ENCODE data around the gene MACROD1. TPM values are rescaled to one million over a fixed set of nuclear protein-coding genes. Genes with fewer than 3 reads are reported as not detected.
A peak's percentile ranks its signal among the peaks of the same experiment; 100 is the strongest.

MACROD1 gene
- total and polyA plus RNA-seq, 10 of the 15 experiments (the other 5 are each of a cell fraction or from before 2014, with no cell fraction given) = 1.2 to 22.7 (median 11.3) TPM; not detected in 1

GRCh38 chr11:63985812-63986155 is 180.1 kb downstream of the MACROD1 start:
- DNase-seq (ENCODE audit: low read depth, low spot score) = peak; percentile 15
- intact Hi-C loops (cut with micrococcal nuclease; ENCODE audit: unreplicated experiment) (no loop called here), in situ Hi-C loops (cut with MboI) (no loop called here)
- TSS peak; percentile 94 for BruUV-seq (replicated peaks)
- peaks cover 40% of the 10 kb centered on the region for H3K79me2 ChIP-seq (ENCODE audit: control insufficient read depth, insufficient read depth, low read length)
- RAD21 ChIA-PET (ENCODE audit: unreplicated experiment) = interaction anchor here (0.5 to 1.3 kb wide), 3 partner anchors 11 to 198 kb away, joined by 3 read pairs; partner anchors contain the start of gene COX8A
- H3K9ac ChIP-seq (ENCODE audit: control insufficient read depth, insufficient read depth, low read length) = peak overlapping the region; percentile 80
- CTCF ChIA-PET = interaction anchor here (0.7 kb wide), 1 partner anchor 675 kb away, joined by 3 read pairs; no protein-coding TSS in a partner anchor
- peak overlapping the region; percentile 68 for H3K27ac ChIP-seq (ENCODE audit: control insufficient read depth, insufficient read depth)
- POLR2A ChIA-PET = interaction anchor here (0.6 to 1.3 kb wide), 2 partner anchors 11 to 339 kb away, joined by 3 to 11 read pairs; partner anchors contain the start of gene COX8A
- H3K27me3 ChIP-seq (replicated peaks in 1 of 2; ENCODE audit: control insufficient read depth in 2 of 2, insufficient read depth in 2 of 2, low read length in 1 of 2) = no peaks in the 10 kb centered on the region
- peak overlapping the region; percentile 92 for H2AFZ ChIP-seq (ENCODE audit: control insufficient read depth, low read depth, low read length)
- H3K4me1 ChIP-seq (ENCODE audit: control insufficient read depth, insufficient read depth, low read length) = peaks cover 22% of the 10 kb centered on the region
- peaks cover 2 to 11% of the 10 kb centered on the region in 2 experiments; a peak in 3 of 4 replicates for H3K36me3 ChIP-seq (ENCODE audit: control insufficient read depth in 2 of 2, insufficient read depth in 2 of 2, low read length in 1 of 2)
- peak; percentile 84 for ATAC-seq
- WGBS (ENCODE audit: insufficient coverage, insufficient replicate concordance, low lambda C conversion rate, missing lambda C conversion rate) = under 1% methylated on average over 18 of the region's 18 CpGs
- no peak for FAIRE-seq
- SMC1A ChIA-PET (ENCODE audit: uncharacterized antibody, unreplicated experiment) = interaction anchor here (0.7 kb wide), 1 partner anchor 146 kb away, joined by 3 read pairs; no protein-coding TSS in a partner anchor
- no peaks in the 10 kb centered on the region for H3K9me3 ChIP-seq (replicated peaks; ENCODE audit: control insufficient read depth, insufficient read depth, low read length)
- H3K4me2 ChIP-seq (ENCODE audit: control insufficient read depth, insufficient read depth) = peak overlapping the region; percentile 75
- peak overlapping the region; percentile 88 for H3K4me3 ChIP-seq
- H4K20me1 ChIP-seq (ENCODE audit: control insufficient read depth, insufficient read depth) = peaks cover 5% of the 10 kb centered on the region; the same call in 1 of the 2 replicates
- TF ChIP-seq BACH1 (IDR thresholded peaks at IDR 0.05; ENCODE audit: borderline replicate concordance) (no peak), ZBTB11 (CRISPR knock-in tag; IDR thresholded peaks at IDR 0.05) (0 out of 2 replicates have a peak, but pooled peaks have one; percentile 21), RCOR1 (conservative IDR thresholded peaks at IDR 0.05; ENCODE audit: low read depth, low read length) (no peak), ZNF217 (IDR thresholded peaks at IDR 0.05) (peak; percentile 44; the same call in 1 of the 2 replicates), CBX5 (IDR thresholded peaks at IDR 0.05; ENCODE audit: low read depth) (no peak), RFX5 (IDR thresholded peaks at IDR 0.05; ENCODE audit: low read depth, low read length) (no peak), YBX1 (IDR thresholded peaks at IDR 0.05) (no peak), ATF3 (IDR thresholded peaks at IDR 0.05; ENCODE audit: borderline replicate concordance, extremely low read depth, low read depth, low read length) (no peak), ZNF687 (IDR thresholded peaks at IDR 0.05) (peak; percentile 19; the same call in 1 of the 2 replicates), HDAC6 (IDR thresholded peaks at IDR 0.05; ENCODE audit: unreplicated experiment) (no peak), ELK1 (IDR thresholded peaks at IDR 0.05; ENCODE audit: low read depth, low read length) (0 out of 2 replicates have a peak, but pooled peaks have one; percentile 4)

All from GM12878 (cell line).